Measurements from ENCODE around the gene KRT76.
"Not testable (repeated sequence)": the region's sequence is repeated elsewhere in the genome, so short reads cannot be mapped to it uniquely, and the experiment has no call there.

KRT76 gene

GRCh38 chr12:52797529-52797894 is 20.4 kb upstream of the KRT76 start:
- no peak for DNase-seq
- no peak for TF ChIP-seq CTCF (IDR thresholded peaks at IDR 0.05; ENCODE audit: low read depth, low read length)
- H3K4me3 ChIP-seq (ENCODE audit: low read depth, low read length), result no peak overlapping the region
- H3K36me3 ChIP-seq, result no peaks in the 10 kb centered on the region
- peaks cover 87% of the 10 kb centered on the region for H3K27me3 ChIP-seq (ENCODE audit: insufficient read depth, low read depth, severe bottlenecking)
- H3K27ac ChIP-seq, result no peak overlapping the region
- H3K9me3 ChIP-seq (ENCODE audit: severe bottlenecking), result no peaks in the 10 kb centered on the region

- peaks cover 91% of the 10 kb centered on the region for H3K27me3 ChIP-seq (ENCODE audit: insufficient read depth, low read depth, severe bottlenecking)
- H3K27ac ChIP-seq, result no peak overlapping the region
- H3K4me3 ChIP-seq (ENCODE audit: low read depth, low read length), result no peak overlapping the region
- no peaks in the 10 kb centered on the region for H3K36me3 ChIP-seq
- DNase-seq, result no peak
- H3K9me3 ChIP-seq (ENCODE audit: severe bottlenecking), result no peaks in the 10 kb centered on the region
- TF ChIP-seq CTCF (IDR thresholded peaks at IDR 0.05; ENCODE audit: low read depth, low read length), result no peak
These were observed 19.8 kb upstream of the KRT76 start for GRCh38 chr12:52796839-52797528.

GRCh38 chr12:52796429-52796794 is 19.3 kb upstream of the KRT76 start:
- no peak for TF ChIP-seq CTCF (IDR thresholded peaks at IDR 0.05; ENCODE audit: low read depth, low read length)
- no peak for DNase-seq
- H3K27ac ChIP-seq, result no peak overlapping the region
- no peak overlapping the region for H3K4me3 ChIP-seq (ENCODE audit: low read depth, low read length)
- peaks cover 91% of the 10 kb centered on the region for H3K27me3 ChIP-seq (ENCODE audit: insufficient read depth, low read depth, severe bottlenecking)
- no peaks in the 10 kb centered on the region for H3K36me3 ChIP-seq
- H3K9me3 ChIP-seq (ENCODE audit: severe bottlenecking), result no peaks in the 10 kb centered on the region

GRCh38 chr12:52795694-52796428 is 18.7 kb upstream of the KRT76 start, which contains the start of gene KRT3:
KRT3 (minus strand) TSS chr12:52796117; CDS start chr12:52796042, 75 bp downstream.
- Histone ChIP-seq H3K27ac (no peak within 1 kb of the TSS), H3K9me3 (ENCODE audit: severe bottlenecking) (no peaks in the 10 kb centered on the region), H3K4me3 (ENCODE audit: low read depth, low read length) (no peak within 1 kb of the TSS), H3K27me3 (ENCODE audit: insufficient read depth, low read depth, severe bottlenecking) (peaks cover 93% of the 10 kb centered on the region), H3K36me3 (no peaks in the 10 kb centered on the region)
- DNase-seq, result no peak
- TF ChIP-seq CTCF (IDR thresholded peaks at IDR 0.05; ENCODE audit: low read depth, low read length), result no peak

- H3K27me3 ChIP-seq (ENCODE audit: insufficient read depth, low read depth, severe bottlenecking), result peaks cover 93% of the 10 kb centered on the region
- not testable (repeated sequence) for DNase-seq; H3K36me3 ChIP-seq; H3K9me3 ChIP-seq (ENCODE audit: severe bottlenecking); H3K27ac ChIP-seq; H3K4me3 ChIP-seq (ENCODE audit: low read depth, low read length)
These were observed 18.2 kb upstream of the KRT76 start for GRCh38 chr12:52795332-52795674.

GRCh38 chr12:52794479-52795331 is 17.6 kb upstream of the KRT76 start:
- Histone ChIP-seq H3K27me3 (ENCODE audit: insufficient read depth, low read depth, severe bottlenecking) (peaks cover 93% of the 10 kb centered on the region), H3K27ac (no peak overlapping the region), H3K4me3 (ENCODE audit: low read depth, low read length) (no peak overlapping the region), H3K9me3 (ENCODE audit: severe bottlenecking) (no peaks in the 10 kb centered on the region), H3K36me3 (no peaks in the 10 kb centered on the region)
- DNase-seq, result no peak
- TF ChIP-seq CTCF (IDR thresholded peaks at IDR 0.05; ENCODE audit: low read depth, low read length), result no peak
